Measurements from ENCODE around the gene NBPF1. TPM values are rescaled to one million over a fixed set of nuclear protein-coding genes. Genes with fewer than 3 reads are reported as not detected.
"Not testable (repeated sequence)": the region's sequence is repeated elsewhere in the genome, so short reads cannot be mapped to it uniquely, and the experiment has no call there.

The NBPF1 gene
- polyA plus RNA-seq, 4 donors: 11.7 to 60.6 (median 19.6) TPM

DNA sequence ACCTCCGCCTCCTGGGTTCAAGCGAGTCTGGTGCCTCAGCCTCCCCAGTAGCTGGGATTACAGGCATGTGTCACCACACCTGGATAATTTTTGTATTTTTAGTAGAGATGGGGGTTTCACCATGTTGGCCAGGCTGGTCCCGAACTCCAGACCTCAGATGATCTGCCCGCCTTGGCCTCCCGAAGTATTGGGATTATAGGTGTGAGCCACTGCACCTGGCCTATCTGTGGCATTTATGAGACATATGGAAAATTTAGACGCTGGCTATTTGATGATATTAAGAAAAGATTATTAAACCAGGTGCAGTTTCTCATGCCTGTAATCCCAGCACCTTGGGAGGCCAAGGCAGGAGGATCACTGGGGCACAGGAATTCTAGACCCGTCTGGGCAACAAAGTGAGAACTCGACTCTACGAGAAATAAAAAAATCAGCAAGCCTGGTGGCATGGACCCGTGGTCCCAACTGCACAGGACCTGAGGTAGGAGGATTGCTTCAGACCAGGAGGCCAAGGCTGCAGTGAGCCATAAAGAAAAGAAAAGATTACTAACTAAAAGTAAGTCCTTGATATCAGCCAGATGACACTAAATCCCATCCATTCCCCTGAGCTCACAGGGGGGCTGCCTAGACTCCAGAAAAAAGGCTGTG is 23.3 kb upstream of the NBPF1 start:
- 87 to 91% (median 88%) methylated on average over 10 of the region's 10 CpGs for WGBS, 3 donors
- H3K9me3 ChIP-seq (ENCODE audit: control insufficient read depth in 2 of 2, insufficient read depth in 1 of 2, low read depth in 1 of 2, low read length in 1 of 2); H3K4me1 ChIP-seq (ENCODE audit: control insufficient read depth in 3 of 3, insufficient read depth in 2 of 3, low read depth in 1 of 3, low read length in 2 of 3); H3K27ac ChIP-seq (ENCODE audit: low read depth in 1 of 3, low read length in 2 of 3); H3K4me3 ChIP-seq (ENCODE audit: low read depth in 1 of 3, low read length in 3 of 3); H3K27me3 ChIP-seq (ENCODE audit: control insufficient read depth in 3 of 3, insufficient read depth in 3 of 3, low read length in 3 of 3); FAIRE-seq; DNase-seq: not testable (repeated sequence)
- H3K36me3 ChIP-seq (ENCODE audit: control insufficient read depth in 3 of 3, insufficient read depth in 2 of 3, low read depth in 1 of 3, low read length in 3 of 3): peaks cover 10 to 70% (median 18%) of the 10 kb centered on the region in 3 donors

DNA sequence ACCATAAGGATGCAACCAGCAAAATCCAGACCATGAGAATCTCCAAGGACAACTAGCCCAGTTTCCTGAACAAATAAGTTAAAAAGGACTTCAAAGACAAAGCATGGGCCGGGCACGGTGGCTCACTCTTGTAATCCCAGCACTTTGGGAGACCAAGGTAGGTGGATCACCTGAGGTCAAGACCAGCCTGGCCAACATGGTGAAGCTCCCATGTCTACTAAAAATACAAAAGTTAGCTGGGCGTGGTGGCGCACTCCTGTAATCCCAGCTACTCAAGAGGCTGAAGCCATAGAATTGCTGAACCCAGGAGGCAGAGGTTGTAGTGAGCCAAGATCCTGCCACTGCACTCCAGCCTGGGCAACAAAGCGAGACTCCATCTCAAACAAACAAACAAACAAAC is 22.6 kb upstream of the NBPF1 start:
- H3K4me3 ChIP-seq (ENCODE audit: low read depth in 1 of 3, low read length in 3 of 3); H3K27ac ChIP-seq (ENCODE audit: low read depth in 1 of 3, low read length in 2 of 3); H3K4me1 ChIP-seq (ENCODE audit: control insufficient read depth in 3 of 3, insufficient read depth in 2 of 3, low read depth in 1 of 3, low read length in 2 of 3); DNase-seq; H3K9me3 ChIP-seq (ENCODE audit: control insufficient read depth in 2 of 2, insufficient read depth in 1 of 2, low read depth in 1 of 2, low read length in 1 of 2); H3K27me3 ChIP-seq (ENCODE audit: control insufficient read depth in 3 of 3, insufficient read depth in 3 of 3, low read length in 3 of 3); FAIRE-seq: not testable (repeated sequence)
- peaks cover 17 to 77% (median 25%) of the 10 kb centered on the region in 3 donors for H3K36me3 ChIP-seq (ENCODE audit: control insufficient read depth in 3 of 3, insufficient read depth in 2 of 3, low read depth in 1 of 3, low read length in 3 of 3)
- 96% methylated on average over 5 of the region's 5 CpGs for WGBS, 3 donors

DNA sequence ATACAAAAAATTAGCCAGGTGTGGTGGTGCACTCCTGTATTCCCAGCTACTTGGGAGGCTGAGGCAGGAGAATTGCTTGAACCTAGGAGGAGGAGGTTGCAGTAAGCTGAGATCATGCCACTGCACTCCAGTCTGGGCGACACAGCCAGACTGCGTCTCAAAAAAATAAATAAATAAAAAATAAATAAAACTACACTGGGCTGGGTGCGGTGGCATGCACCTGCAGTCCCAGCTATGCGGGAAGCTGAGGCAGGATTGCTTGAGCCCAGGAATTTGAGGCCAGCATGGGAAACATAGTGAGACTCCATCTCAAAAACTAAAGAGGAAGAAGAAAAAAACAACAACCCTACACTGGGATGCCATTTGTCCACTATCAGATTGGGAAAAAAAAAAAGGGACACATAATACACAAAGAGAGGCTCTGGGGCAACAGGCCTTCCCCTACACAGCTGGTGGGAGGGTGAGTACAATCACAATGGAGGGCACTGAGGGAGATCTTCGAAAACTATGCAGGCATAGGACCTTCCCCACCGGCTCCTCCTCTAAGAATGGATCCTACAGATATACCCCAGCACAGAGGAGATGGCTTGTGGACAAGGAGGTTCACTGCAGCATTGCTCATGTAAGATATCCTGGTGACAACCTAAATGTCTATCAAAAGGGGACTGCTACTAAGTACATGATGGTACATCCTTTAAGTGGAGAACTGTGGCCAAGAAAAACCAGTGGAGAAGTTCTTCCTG is 20.3 kb upstream of the NBPF1 start:
- DNase-seq; H3K4me1 ChIP-seq (ENCODE audit: control insufficient read depth in 3 of 3, insufficient read depth in 2 of 3, low read depth in 1 of 3, low read length in 2 of 3); H3K27ac ChIP-seq (ENCODE audit: low read depth in 1 of 3, low read length in 2 of 3); H3K27me3 ChIP-seq (ENCODE audit: control insufficient read depth in 3 of 3, insufficient read depth in 3 of 3, low read length in 3 of 3); FAIRE-seq; H3K4me3 ChIP-seq (ENCODE audit: low read depth in 1 of 3, low read length in 3 of 3); H3K9me3 ChIP-seq (ENCODE audit: control insufficient read depth in 2 of 2, insufficient read depth in 1 of 2, low read depth in 1 of 2, low read length in 1 of 2): not testable (repeated sequence)
- WGBS, 3 donors: 96 to 97% (median 97%) methylated on average over 6 of the region's 6 CpGs
- peaks cover 21 to 90% (median 31%) of the 10 kb centered on the region in 3 donors for H3K36me3 ChIP-seq (ENCODE audit: control insufficient read depth in 3 of 3, insufficient read depth in 2 of 3, low read depth in 1 of 3, low read length in 3 of 3)

DNA sequence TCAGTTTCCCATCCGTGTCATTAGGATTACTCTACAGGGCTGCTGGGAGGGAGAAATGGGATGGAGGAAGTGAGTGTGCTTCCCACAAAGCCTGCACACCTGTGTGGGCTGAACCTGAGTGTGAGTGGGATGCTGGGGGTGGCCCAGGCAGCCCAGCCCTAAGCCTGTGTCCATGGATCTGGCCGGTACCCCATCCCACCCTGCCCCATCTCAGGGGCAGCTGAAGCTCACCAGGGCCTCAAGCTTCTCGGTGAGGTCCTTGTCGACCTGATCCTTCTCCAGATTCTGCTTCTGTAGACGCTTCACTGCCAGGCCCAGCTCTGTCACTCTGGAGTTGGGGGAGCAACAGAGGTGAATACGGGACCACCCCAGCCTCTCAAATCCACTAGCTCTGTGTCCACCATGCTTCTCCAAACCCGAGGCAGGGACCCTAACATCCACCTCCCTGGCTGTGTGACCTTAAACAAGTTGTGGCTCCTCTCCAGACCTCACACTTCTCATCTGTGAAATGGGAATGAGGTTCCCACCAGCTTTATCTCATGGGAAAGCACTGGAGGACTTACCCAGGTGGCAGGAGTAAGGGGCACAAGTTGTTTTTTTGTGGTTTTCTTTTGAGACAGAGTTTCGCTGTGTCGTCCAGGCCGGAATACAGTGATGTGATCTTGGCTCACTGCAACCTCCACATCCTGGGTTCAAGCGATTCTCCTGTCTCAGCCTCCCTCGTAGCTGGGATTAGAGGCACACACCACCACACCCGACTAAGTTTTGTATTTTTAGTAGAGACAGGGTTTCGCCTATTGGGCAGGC is 18.9 kb upstream of the NBPF1 start:
- peaks cover 28 to 88% (median 36%) of the 10 kb centered on the region in 3 donors for H3K36me3 ChIP-seq (ENCODE audit: control insufficient read depth in 3 of 3, insufficient read depth in 2 of 3, low read depth in 1 of 3, low read length in 3 of 3)
- DNase-seq; H3K27me3 ChIP-seq (ENCODE audit: control insufficient read depth in 3 of 3, insufficient read depth in 3 of 3, low read length in 3 of 3); H3K4me3 ChIP-seq (ENCODE audit: low read depth in 1 of 3, low read length in 3 of 3); H3K9me3 ChIP-seq (ENCODE audit: control insufficient read depth in 2 of 2, insufficient read depth in 1 of 2, low read depth in 1 of 2, low read length in 1 of 2); H3K27ac ChIP-seq (ENCODE audit: low read depth in 1 of 3, low read length in 2 of 3); FAIRE-seq; H3K4me1 ChIP-seq (ENCODE audit: control insufficient read depth in 3 of 3, insufficient read depth in 2 of 3, low read depth in 1 of 3, low read length in 2 of 3): not testable (repeated sequence)
- WGBS, 3 donors: 92 to 95% (median 93%) methylated on average over 14 of the region's 14 CpGs

DNA sequence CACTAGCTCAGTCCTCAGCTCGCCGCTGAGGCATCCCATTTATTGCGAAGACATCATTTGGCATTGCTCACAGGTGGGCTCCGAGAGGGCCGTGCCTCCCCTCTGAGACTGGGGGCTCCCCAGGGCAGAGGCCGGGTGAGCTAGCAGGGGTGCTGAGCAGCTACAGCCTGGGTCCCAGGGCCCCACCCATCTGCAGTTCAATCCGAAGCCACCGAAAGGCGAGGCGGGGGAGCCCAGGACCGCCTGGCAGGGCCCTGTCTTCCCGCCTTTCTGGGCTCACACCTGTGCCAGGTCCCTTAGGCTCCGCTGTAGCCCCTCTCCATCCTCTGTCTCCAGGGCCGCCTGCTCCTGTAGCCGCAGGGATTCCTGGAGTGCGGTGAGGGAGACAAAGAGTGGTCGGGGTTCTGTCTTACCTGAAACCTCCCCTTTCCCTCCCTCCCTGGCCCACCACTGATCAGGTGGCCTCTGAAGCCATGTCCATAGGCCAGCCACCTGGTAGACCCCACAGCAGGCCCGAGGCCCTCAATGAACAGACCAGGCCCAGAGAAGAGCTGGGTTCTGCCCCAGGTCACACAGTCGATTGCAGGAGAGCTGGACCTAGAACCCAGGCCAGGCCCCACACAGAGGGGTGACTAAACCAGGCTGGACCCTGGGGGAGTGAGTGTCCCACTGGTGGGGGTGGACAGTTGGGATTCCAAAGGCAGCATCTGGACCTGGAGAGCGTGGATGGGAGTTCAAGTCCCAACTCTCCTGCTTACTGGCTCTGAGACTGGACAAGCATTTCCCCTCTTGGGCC is 18.1 kb upstream of the NBPF1 start:
- DNase-seq: no peak

DNA sequence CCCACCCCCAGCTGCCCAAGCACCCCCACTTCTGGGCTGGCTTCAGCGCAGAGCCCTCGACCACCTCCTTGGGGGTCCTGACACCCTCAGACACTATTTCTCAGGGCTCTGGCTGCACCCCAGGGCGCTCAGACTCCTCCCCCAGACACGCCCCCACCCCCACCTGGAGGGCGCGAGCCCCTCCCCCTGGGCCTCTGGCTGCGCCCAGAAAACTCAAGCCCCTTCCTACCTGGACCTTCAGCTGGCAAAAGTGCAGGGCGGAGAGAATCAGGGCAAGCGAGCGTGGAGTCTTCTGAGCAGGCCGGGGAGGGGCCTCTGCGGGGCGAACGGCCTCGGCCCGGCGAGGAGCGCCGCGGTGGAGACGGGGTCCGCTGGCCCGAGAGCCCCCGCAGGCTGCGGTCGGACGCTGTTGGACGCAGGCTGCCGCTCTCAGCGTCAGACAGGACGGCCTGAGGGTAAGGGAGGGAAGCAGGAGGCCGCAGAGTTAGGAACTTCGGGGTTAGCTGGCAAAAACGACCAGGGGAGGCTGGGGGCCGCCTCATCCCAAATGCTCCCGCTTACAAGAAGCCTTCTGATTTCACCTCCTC is 17.4 kb upstream of the NBPF1 start:
- Histone ChIP-seq H3K27ac (ENCODE audit: low read depth in 1 of 3, low read length in 2 of 3) (no peak overlapping the region), H3K36me3 (ENCODE audit: control insufficient read depth in 3 of 3, insufficient read depth in 2 of 3, low read depth in 1 of 3, low read length in 3 of 3) (peaks cover 36 to 87% (median 36%) of the 10 kb centered on the region in 3 donors), H3K9me3 (ENCODE audit: control insufficient read depth in 2 of 2, insufficient read depth in 1 of 2, low read depth in 1 of 2, low read length in 1 of 2) (no peaks in the 10 kb centered on the region), H3K4me3 (ENCODE audit: low read depth in 1 of 3, low read length in 3 of 3) (no peak overlapping the region), H3K27me3 (ENCODE audit: control insufficient read depth in 3 of 3, insufficient read depth in 3 of 3, low read length in 3 of 3) (no peaks in the 10 kb centered on the region), H3K4me1 (ENCODE audit: control insufficient read depth in 3 of 3, insufficient read depth in 2 of 3, low read depth in 1 of 3, low read length in 2 of 3) (no peaks in the 10 kb centered on the region)
- 94 to 96% (median 96%) methylated on average over 36 of the region's 36 CpGs for WGBS, 3 donors
- no peak for DNase-seq
- no peak for FAIRE-seq

More for the DNA sequence above, 18.1 kb upstream of the NBPF1 start:
- no peak for FAIRE-seq
- Histone ChIP-seq H3K4me1 (ENCODE audit: control insufficient read depth in 3 of 3, insufficient read depth in 2 of 3, low read depth in 1 of 3, low read length in 2 of 3) (no peaks in the 10 kb centered on the region), H3K9me3 (ENCODE audit: control insufficient read depth in 2 of 2, insufficient read depth in 1 of 2, low read depth in 1 of 2, low read length in 1 of 2) (no peaks in the 10 kb centered on the region), H3K36me3 (ENCODE audit: control insufficient read depth in 3 of 3, insufficient read depth in 2 of 3, low read depth in 1 of 3, low read length in 3 of 3) (peaks cover 29 to 86% (median 32%) of the 10 kb centered on the region in 3 donors), H3K27ac (ENCODE audit: low read depth in 1 of 3, low read length in 2 of 3) (no peak overlapping the region), H3K4me3 (ENCODE audit: low read depth in 1 of 3, low read length in 3 of 3) (no peak overlapping the region), H3K27me3 (ENCODE audit: control insufficient read depth in 3 of 3, insufficient read depth in 3 of 3, low read length in 3 of 3) (no peaks in the 10 kb centered on the region)
- 90 to 95% (median 92%) methylated on average over 20 of the region's 20 CpGs for WGBS, 3 donors

DNA sequence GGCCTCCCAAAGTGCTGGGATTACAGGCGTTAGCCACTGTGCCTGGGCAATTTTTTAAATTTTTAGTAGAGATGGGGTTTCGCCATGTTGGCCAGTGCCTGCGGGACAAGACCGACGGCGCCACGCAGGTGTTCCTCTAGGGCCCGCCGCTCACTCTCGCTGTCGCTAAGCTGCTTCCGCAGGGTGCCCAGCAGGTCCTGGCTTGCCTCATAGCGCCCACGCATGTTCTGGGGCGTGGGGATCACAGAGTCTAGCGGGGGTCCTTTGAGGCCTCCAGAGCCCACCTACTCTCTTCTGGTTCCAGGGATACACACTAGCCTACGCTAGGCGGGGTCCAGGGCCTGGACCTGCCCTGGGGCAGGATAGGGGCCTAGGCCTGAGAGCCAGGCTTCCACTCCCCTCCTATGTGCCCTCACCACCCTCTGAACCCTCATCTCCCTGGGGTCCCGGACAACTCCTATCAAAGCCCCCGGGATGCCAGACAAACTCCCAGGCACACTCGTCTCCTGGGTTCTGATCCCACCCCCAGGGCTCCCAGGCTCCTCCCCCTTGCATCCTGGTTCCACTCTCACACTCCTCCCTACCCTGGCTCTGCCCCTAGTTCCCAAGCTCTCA is 16.7 kb upstream of the NBPF1 start:
- H3K36me3 ChIP-seq (ENCODE audit: control insufficient read depth in 3 of 3, insufficient read depth in 2 of 3, low read depth in 1 of 3, low read length in 3 of 3): peaks cover 36 to 90% (median 41%) of the 10 kb centered on the region in 3 donors
- H3K4me3 ChIP-seq (ENCODE audit: low read depth in 1 of 3, low read length in 3 of 3); FAIRE-seq; H3K27ac ChIP-seq (ENCODE audit: low read depth in 1 of 3, low read length in 2 of 3); H3K27me3 ChIP-seq (ENCODE audit: control insufficient read depth in 3 of 3, insufficient read depth in 3 of 3, low read length in 3 of 3); DNase-seq; H3K9me3 ChIP-seq (ENCODE audit: control insufficient read depth in 2 of 2, insufficient read depth in 1 of 2, low read depth in 1 of 2, low read length in 1 of 2); H3K4me1 ChIP-seq (ENCODE audit: control insufficient read depth in 3 of 3, insufficient read depth in 2 of 3, low read depth in 1 of 3, low read length in 2 of 3): not testable (repeated sequence)
- 95 to 97% (median 96%) methylated on average over 21 of the region's 21 CpGs for WGBS, 3 donors

Data from small intestine (tissue), 7 donors.